ENCODE data around the gene USP9X. TPM values are rescaled to one million over a fixed set of nuclear protein-coding genes. Genes with fewer than 3 reads are reported as not detected.
"Not testable (repeated sequence)": the region's sequence is repeated elsewhere in the genome, so short reads cannot be mapped to it uniquely, and the experiment has no call there.

Gene USP9X
- polyA plus RNA-seq, 6 donors from 2014 or later, result 7.4 to 27.8 (median 21.9) TPM

DNA sequence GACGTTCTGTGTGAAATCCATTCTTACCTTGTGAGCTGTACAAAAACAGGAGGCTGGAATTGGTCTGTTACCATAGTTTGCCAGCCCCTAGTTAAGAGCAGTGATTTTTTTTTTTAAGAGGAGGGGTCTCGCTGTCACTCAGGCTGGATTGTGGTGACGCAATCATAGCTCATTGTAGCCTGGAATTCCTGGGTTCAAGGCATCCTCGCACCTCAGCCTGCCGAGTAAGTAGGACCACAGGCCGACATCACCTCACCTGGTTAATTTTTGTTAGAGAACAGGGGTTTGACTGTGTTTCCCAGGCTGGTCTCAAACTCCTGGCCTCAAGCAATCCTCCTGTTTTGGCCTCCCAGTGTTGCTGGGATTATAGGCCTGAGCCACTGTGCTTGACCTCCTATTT lies 7.5 kb downstream of the USP9X start:
- Mint-ChIP-seq H3K4me3 (peak overlapping the region in 1 of 8 donors; percentile 57), H3K27me3 (no peaks in the 10 kb centered on the region), H3K36me3 (no peaks in the 10 kb centered on the region), H3K9me3 (peaks cover 0 to under 1% (median 0%) of the 10 kb centered on the region in 7 donors), H3K4me1 (peaks cover 26 to 80% (median 60%) of the 10 kb centered on the region in 3 donors), H3K27ac (peak overlapping the region in 1 of 6 donors; percentile 59)
- DNase-seq (no peak), ATAC-seq (ENCODE audit: low read depth in 2 of 2) (no peak)

GRCh38 chrX:41095174-41095573 lies 9.9 kb downstream of the USP9X start:
- peak overlapping the region in 1 of 6 donors; percentile 55 for H3K27ac Mint-ChIP-seq

DNA sequence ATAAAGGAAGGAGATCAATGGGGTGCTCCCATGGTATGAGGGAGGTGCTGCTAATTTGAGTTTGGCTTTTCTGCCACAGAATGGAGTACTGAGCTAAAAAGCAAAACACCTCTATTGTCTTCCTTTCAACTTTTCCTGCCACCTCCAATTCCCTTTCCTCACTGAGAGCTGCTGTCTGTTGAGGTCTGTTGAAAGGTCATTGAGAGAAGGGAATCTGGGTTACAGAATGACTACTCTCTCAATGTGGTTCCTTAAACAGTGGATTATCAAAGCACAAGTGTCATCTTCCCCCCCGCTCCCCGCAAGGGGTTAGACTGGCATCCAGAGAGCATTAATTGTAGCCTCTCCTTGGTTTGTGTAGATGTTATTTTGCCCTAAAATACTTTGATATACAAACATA lies 10.7 kb downstream of the USP9X start:
- H3K9me3 Mint-ChIP-seq, result peaks cover 0 to 3% (median 0%) of the 10 kb centered on the region in 7 donors
- H3K4me1 Mint-ChIP-seq, result peaks cover 40 to 80% (median 61%) of the 10 kb centered on the region in 3 donors
- peak overlapping the region in 2 of 6 donors; percentile 55 to 73 for H3K27ac Mint-ChIP-seq
- H3K4me3 Mint-ChIP-seq, result peak overlapping the region in 5 of 8 donors; percentile 10 to 64 (median 26)
- H3K27me3 Mint-ChIP-seq, result no peaks in the 10 kb centered on the region
- no peak for DNase-seq
- no peak for ATAC-seq (ENCODE audit: low read depth in 2 of 2)
- H3K36me3 Mint-ChIP-seq, result no peaks in the 10 kb centered on the region

More at GRCh38 chrX:41095174-41095573, 9.9 kb downstream of the USP9X start:
- peak overlapping the region in 5 of 8 donors; percentile 8 to 64 (median 26) for H3K4me3 Mint-ChIP-seq
- peaks cover 0 to 3% (median 0%) of the 10 kb centered on the region in 7 donors for H3K9me3 Mint-ChIP-seq
- DNase-seq, result no peak
- no peaks in the 10 kb centered on the region for H3K27me3 Mint-ChIP-seq
- no peaks in the 10 kb centered on the region for H3K36me3 Mint-ChIP-seq
- no peak for ATAC-seq (ENCODE audit: low read depth in 2 of 2)
- H3K4me1 Mint-ChIP-seq, result peaks cover 40 to 80% (median 62%) of the 10 kb centered on the region in 3 donors

GRCh38 chrX:41096339-41096955 lies 11.2 kb downstream of the USP9X start:
- ATAC-seq (ENCODE audit: low read depth in 2 of 2) (no peak), DNase-seq (no peak)
- Mint-ChIP-seq H3K9me3 (peaks cover 0 to 3% (median 0%) of the 10 kb centered on the region in 7 donors), H3K27me3 (no peaks in the 10 kb centered on the region), H3K4me3 (peak overlapping the region in 3 of 8 donors; percentile 11 to 64 (median 26)), H3K27ac (peak overlapping the region in 4 of 6 donors; percentile 49 to 79 (median 59)), H3K36me3 (no peaks in the 10 kb centered on the region), H3K4me1 (peaks cover 40 to 75% (median 56%) of the 10 kb centered on the region in 3 donors)

- Mint-ChIP-seq H3K4me3 (no peak overlapping the region), H3K27me3 (no peaks in the 10 kb centered on the region), H3K9me3 (peaks cover 0 to 3% (median 0%) of the 10 kb centered on the region in 7 donors), H3K27ac (peak overlapping the region in 2 of 6 donors; percentile 34 to 49), H3K4me1 (peaks cover 40 to 77% (median 55%) of the 10 kb centered on the region in 3 donors), H3K36me3 (no peaks in the 10 kb centered on the region)
- ATAC-seq (ENCODE audit: low read depth in 2 of 2) (no peak), DNase-seq (no peak)
Measured at GRCh38 chrX:41097326-41097725, 12.1 kb downstream of the USP9X start.

- H3K4me3 Mint-ChIP-seq, result peak overlapping the region in 1 of 8 donors; percentile 17
- H3K4me1 Mint-ChIP-seq, result peaks cover 35 to 76% (median 39%) of the 10 kb centered on the region in 3 donors
- H3K9me3 Mint-ChIP-seq, result peaks cover 0 to 3% (median 0%) of the 10 kb centered on the region in 7 donors
- no peaks in the 10 kb centered on the region for H3K36me3 Mint-ChIP-seq
- DNase-seq, result no peak
- H3K27ac Mint-ChIP-seq, result no peak overlapping the region
- H3K27me3 Mint-ChIP-seq, result no peaks in the 10 kb centered on the region
- ATAC-seq (ENCODE audit: low read depth in 2 of 2), result no peak
Measured at GRCh38 chrX:41100200-41100599, 15.0 kb downstream of the USP9X start.

GRCh38 chrX:41100819-41101218 lies 15.6 kb downstream of the USP9X start:
- H3K27ac Mint-ChIP-seq, result no peak overlapping the region
- DNase-seq (no peak), ATAC-seq (ENCODE audit: low read depth in 2 of 2) (no peak)
- H3K27me3 Mint-ChIP-seq, result no peaks in the 10 kb centered on the region
- no peak overlapping the region for H3K4me3 Mint-ChIP-seq
- H3K36me3 Mint-ChIP-seq, result no peaks in the 10 kb centered on the region
- H3K4me1 Mint-ChIP-seq, result peaks cover 32 to 76% (median 39%) of the 10 kb centered on the region in 3 donors
- H3K9me3 Mint-ChIP-seq, result peaks cover 0 to 3% (median 0%) of the 10 kb centered on the region in 7 donors

GRCh38 chrX:41105005-41105404 lies 19.8 kb downstream of the USP9X start:
- peaks cover 2 to 7% (median 5%) of the 10 kb centered on the region in 7 donors for H3K9me3 Mint-ChIP-seq
- no peak for DNase-seq
- no peaks in the 10 kb centered on the region for H3K27me3 Mint-ChIP-seq
- peak overlapping the region in 1 of 6 donors; percentile 67 for H3K27ac Mint-ChIP-seq
- H3K36me3 Mint-ChIP-seq, result peaks cover 6 to 10% of the 10 kb centered on the region in 2 donors
- no peak for ATAC-seq (ENCODE audit: low read depth in 2 of 2)
- H3K4me1 Mint-ChIP-seq, result peaks cover 34 to 69% (median 41%) of the 10 kb centered on the region in 3 donors
- peak overlapping the region in 1 of 8 donors; percentile 39 for H3K4me3 Mint-ChIP-seq

GRCh38 chrX:41106257-41106656 lies 21.0 kb downstream of the USP9X start:
- H3K4me1 Mint-ChIP-seq, result peaks cover 42 to 77% (median 48%) of the 10 kb centered on the region in 3 donors
- not testable (repeated sequence) for DNase-seq; ATAC-seq (ENCODE audit: low read depth in 2 of 2); H3K4me3 Mint-ChIP-seq; H3K27ac Mint-ChIP-seq; H3K36me3 Mint-ChIP-seq; H3K9me3 Mint-ChIP-seq; H3K27me3 Mint-ChIP-seq

DNA sequence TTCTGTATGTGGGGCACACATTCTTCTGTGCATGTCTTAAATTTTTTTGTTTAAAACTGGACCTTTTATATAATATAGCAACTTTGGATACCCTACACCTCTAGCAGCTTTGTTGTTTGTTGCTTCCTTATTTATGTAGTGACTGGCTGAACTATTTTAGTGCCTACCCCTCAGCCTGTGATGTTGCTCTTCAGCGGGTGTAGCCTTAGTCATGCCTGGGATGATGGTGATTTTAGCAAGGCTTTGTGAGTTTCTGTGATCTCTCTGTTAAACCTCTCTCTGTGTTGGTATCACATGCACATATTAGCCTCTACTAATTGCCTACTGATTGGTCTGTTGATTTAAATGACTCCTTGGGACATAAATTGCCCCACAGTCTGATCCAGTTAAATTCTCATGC lies 22.8 kb downstream of the USP9X start:
- peaks cover 6 to 10% of the 10 kb centered on the region in 2 donors for H3K36me3 Mint-ChIP-seq
- peak overlapping the region in 1 of 6 donors; percentile 33 for H3K27ac Mint-ChIP-seq
- H3K27me3 Mint-ChIP-seq, result no peaks in the 10 kb centered on the region
- peaks cover 2 to 7% (median 5%) of the 10 kb centered on the region in 7 donors for H3K9me3 Mint-ChIP-seq
- no peak for ATAC-seq (ENCODE audit: low read depth in 2 of 2)
- no peak for DNase-seq
- H3K4me1 Mint-ChIP-seq, result peaks cover 46 to 81% (median 58%) of the 10 kb centered on the region in 3 donors
- peak overlapping the region in 3 of 8 donors; percentile 12 to 27 (median 26) for H3K4me3 Mint-ChIP-seq

GRCh38 chrX:41108463-41109205 lies 23.4 kb downstream of the USP9X start:
- Mint-ChIP-seq H3K27me3 (no peaks in the 10 kb centered on the region), H3K9me3 (peaks cover 2 to 7% (median 5%) of the 10 kb centered on the region in 7 donors), H3K36me3 (peaks cover 6 to 10% of the 10 kb centered on the region in 2 donors), H3K4me3 (peak overlapping the region in 3 of 8 donors; percentile 12 to 44 (median 27)), H3K4me1 (peaks cover 46 to 82% (median 58%) of the 10 kb centered on the region in 3 donors), H3K27ac (peak overlapping the region in 1 of 6 donors; percentile 33)
- no peak for ATAC-seq (ENCODE audit: low read depth in 2 of 2)
- no peak for DNase-seq

DNA sequence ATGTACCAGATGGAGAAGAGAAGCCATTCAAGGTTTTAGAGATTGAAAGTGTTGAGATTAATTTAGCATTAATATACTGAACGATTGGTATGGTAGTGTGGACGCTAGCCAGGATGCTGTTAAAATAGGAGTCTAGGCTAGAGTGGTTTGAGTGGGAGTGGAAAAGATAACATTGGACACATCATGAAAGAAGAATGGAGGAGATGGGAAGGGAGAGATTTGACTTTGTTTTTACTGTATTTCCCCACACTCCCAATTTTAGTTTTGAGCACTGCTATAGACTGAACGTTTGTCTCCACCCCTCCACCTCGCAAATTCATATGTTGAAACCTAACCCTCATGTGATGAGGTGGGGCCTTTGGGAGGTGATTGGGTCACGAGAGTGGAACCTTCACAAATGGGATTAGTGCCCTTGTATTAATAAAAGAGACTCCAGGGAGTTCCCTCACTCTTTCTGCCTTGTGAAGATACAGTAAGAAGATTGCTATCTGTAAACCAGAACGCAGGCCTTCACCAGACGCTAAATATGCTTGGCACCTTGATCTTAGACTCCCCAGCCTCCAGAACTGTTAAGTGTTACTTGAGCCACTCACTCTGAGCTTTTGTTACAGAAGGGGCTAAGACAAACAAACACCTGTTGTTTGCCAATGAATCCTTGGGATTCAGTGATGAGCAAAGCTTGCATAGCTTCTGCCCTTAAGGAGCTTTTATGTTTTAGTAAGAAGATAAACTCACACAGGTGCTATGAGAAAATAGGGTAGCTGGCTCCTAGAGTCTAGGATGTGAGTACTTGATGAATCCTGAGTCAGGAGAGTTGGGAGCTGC lies 25.8 kb downstream of the USP9X start:
- Mint-ChIP-seq H3K4me1 (peaks cover 51 to 77% (median 58%) of the 10 kb centered on the region in 3 donors), H3K27me3 (no peaks in the 10 kb centered on the region), H3K4me3 (peak overlapping the region in 2 of 8 donors; percentile 9 to 18), H3K27ac (peak overlapping the region; percentile 0 to 43 (median 24)), H3K36me3 (peaks cover 6 to 10% of the 10 kb centered on the region in 2 donors), H3K9me3 (peaks cover 2 to 7% (median 5%) of the 10 kb centered on the region in 7 donors)
- no peak for ATAC-seq (ENCODE audit: low read depth in 2 of 2)
- no peak for DNase-seq

GRCh38 chrX:41115104-41115425 lies 29.8 kb downstream of the USP9X start:
- H3K4me1 Mint-ChIP-seq, result peaks cover 49 to 82% (median 54%) of the 10 kb centered on the region in 3 donors
- H3K4me3 Mint-ChIP-seq, result peak overlapping the region in 2 of 8 donors; percentile 5 to 13
- ATAC-seq (ENCODE audit: low read depth in 2 of 2) (peak; percentile 54 to 62), DNase-seq (peak; percentile 52)
- not testable (repeated sequence) for H3K36me3 Mint-ChIP-seq, H3K27me3 Mint-ChIP-seq, H3K9me3 Mint-ChIP-seq
- H3K27ac Mint-ChIP-seq, result peak overlapping the region in 5 of 6 donors; percentile 41 to 98 (median 72)

Data from naive B cell (primary cell).